A673 (cell line): ENCODE results near the gene GRAP2.

ENCODE experiments used
- CTCF ChIP-seq: fragments of 300-800, 200-600 bp; sonication (generic); conservative IDR thresholded peaks from 2 replicates; pipeline ENCODE4 v1.5.1; 2017; ENCODE audit warnings: low read depth, mild to moderate bottlenecking, antibody characterized with exemption, low read length, moderate library complexity, mixed read lengths
- EZH2 ChIP-seq: fragments of 200-600 bp; sonication (generic); IDR thresholded peaks from 2 replicates; pipeline ENCODE4 v1.6.1; 2017; ENCODE audit warnings: borderline replicate concordance, low read depth, mild to moderate bottlenecking, mixed read lengths, antibody characterized with exemption, low read length; ENCODE audit not compliant: poor library complexity, severe bottlenecking

GRCh38 chr22:39932918-39933649, 32.2 kb downstream of the GRAP2 start:
- peak; percentile 57 for TF ChIP-seq CTCF
- no peak for TF ChIP-seq EZH2
